NCI-H460 (cell line): ENCODE results near the gene FAM53C. TPM values are rescaled to one million over a fixed set of nuclear protein-coding genes. Genes with fewer than 3 reads are reported as not detected.
"Not testable (repeated sequence)": the region's sequence is repeated elsewhere in the genome, so short reads cannot be mapped to it uniquely, and the experiment has no call there.

Experiments
- DNase-seq: peaks from one replicate; pipeline ENCODE4 v3.0.0-alpha.2; 2016; ENCODE audit warnings: low read depth; ENCODE audit errors: extremely low read depth
- total RNA-seq: library from RNA; depleted of rRNA; stranded (reverse); fragments of >200 nt; shearing (Covaris generic); gene quantifications from 2 replicates; pipeline ENCODE4 v1.2.3, GENCODE V29; 2014; rRNA removed

The FAM53C gene
- total RNA-seq, 1 experiment from 2014 or later, result 18.4 TPM

- no peak for DNase-seq
Observed at GRCh38 chr5:138389332-138389731, 51.3 kb downstream of the FAM53C start.

DNA sequence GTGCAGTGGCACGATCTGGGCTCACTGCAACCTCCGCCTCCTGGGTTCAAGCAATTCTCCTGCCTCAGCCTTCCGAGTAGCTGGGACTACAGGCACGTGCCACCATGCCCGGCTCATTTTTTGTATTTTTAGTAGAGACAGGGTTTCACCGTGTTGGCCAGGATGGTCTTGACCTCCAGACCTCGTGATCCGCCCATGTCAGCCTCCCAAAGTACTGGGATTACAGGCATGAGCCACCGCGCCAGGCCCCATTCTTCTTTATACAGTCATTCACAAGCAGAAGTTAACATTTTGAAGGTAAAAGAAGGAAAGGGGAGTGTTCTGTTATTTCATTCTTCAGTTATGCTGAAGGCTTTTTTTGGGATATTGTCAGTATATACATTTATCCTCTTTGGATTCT is 51.8 kb downstream of the FAM53C start:
- not testable (repeated sequence) for DNase-seq

DNA sequence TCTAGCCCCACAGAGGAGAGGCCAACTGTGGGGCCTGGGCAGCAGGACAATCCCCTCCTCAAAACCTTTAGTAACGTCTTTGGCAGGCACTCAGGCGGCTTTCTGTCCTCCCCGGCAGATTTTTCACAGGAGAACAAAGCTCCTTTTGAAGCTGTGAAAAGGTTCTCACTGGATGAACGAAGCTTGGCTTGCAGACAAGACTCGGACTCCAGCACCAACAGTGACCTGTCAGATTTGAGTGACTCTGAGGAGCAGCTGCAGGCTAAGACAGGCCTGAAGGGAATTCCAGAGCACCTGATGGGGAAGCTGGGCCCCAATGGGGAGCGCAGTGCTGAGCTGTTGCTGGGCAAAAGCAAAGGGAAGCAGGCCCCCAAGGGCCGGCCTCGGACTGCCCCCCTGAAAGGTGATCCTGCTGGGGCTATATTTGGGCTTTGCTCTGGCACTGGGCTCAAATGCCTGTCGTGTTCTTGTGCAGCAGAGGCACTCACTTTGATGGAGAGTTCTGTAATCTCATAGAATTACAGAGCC is 53.9 kb downstream of the FAM53C start:
- DNase-seq, result no peak

Other genes with a start within 250 kb of the FAM53C start
- 3.3 and 4.6 TPM in 2 replicates for gene NME5, start 198.8 kb upstream of the FAM53C start, total RNA-seq
- gene BRD8, start 159.6 kb upstream of the FAM53C start, total RNA-seq, result 42.3 and 56.1 TPM in 2 replicates
- 35.2 and 40.3 TPM in 2 replicates for gene KIF20A, start 159.2 kb upstream of the FAM53C start, total RNA-seq
- gene CDC23, start 124.9 kb upstream of the FAM53C start, total RNA-seq, result 44.4 and 53.1 TPM in 2 replicates
- gene GFRA3, start 63.6 kb upstream of the FAM53C start, total RNA-seq, result 0.05 TPM in 1 of 2 replicates, not detected in the other
- 21.5 and 24.3 TPM in 2 replicates for gene CDC25C, start 6.5 kb upstream of the FAM53C start, total RNA-seq
- gene KDM3B, start 14.4 kb downstream of the FAM53C start, total RNA-seq, result 34.6 and 40.0 TPM in 2 replicates
- gene REEP2, start 100.8 kb downstream of the FAM53C start, total RNA-seq, result 2.3 and 2.4 TPM in 2 replicates
- gene EGR1, start 127.2 kb downstream of the FAM53C start, total RNA-seq, result 9.2 and 10.6 TPM in 2 replicates
- 153 and 176 TPM in 2 replicates for gene ETF1, start 205.0 kb downstream of the FAM53C start, total RNA-seq
- 1,085 and 1,216 TPM in 2 replicates for gene HSPA9, start 237.1 kb downstream of the FAM53C start, total RNA-seq